DOHH2 (cell line): ENCODE measurements around the gene SUCNR1.
"Not testable (repeated sequence)": the region's sequence is repeated elsewhere in the genome, so short reads cannot be mapped to it uniquely, and the experiment has no call there.

Source experiments
- H3F3A ChIP-seq: fragments of 200-600 bp; sonication (generic), shearing (Covaris generic); 2 replicates; pipeline ENCODE4 v1.6.0; 2016; ENCODE audit warnings: antibody characterized with exemption, mild to moderate bottlenecking; ENCODE audit not compliant: control insufficient read depth, insufficient read depth
- H3K27ac ChIP-seq: fragments of 200-600 bp; sonication (generic); 2 replicates; pipeline ENCODE4 v1.5.1; 2014; ENCODE audit warnings: low read depth, mild to moderate bottlenecking, low read length, moderate library complexity
- H3K27me3 ChIP-seq: fragments of 200-600 bp; sonication (generic); 2 replicates; pipeline ENCODE4 v1.6.1; 2014; ENCODE audit warnings: mild to moderate bottlenecking, low read length, mixed read lengths; ENCODE audit not compliant: control insufficient read depth
- H3K36me3 ChIP-seq: fragments of 200-600 bp; sonication (generic); 2 replicates; pipeline ENCODE4 v1.6.1; 2014; ENCODE audit warnings: mild to moderate bottlenecking, low read length, moderate library complexity, mixed read lengths; ENCODE audit not compliant: control insufficient read depth
- H3K4me1 ChIP-seq: fragments of 200-600 bp; sonication (generic); 2 replicates; pipeline ENCODE4 v1.6.1; 2014; ENCODE audit warnings: mild to moderate bottlenecking, low read length, mixed read lengths; ENCODE audit not compliant: control insufficient read depth
- H3K4me2 ChIP-seq: fragments of 200-600 bp; sonication (generic); 2 replicates; pipeline ENCODE4 v1.6.0; 2014; ENCODE audit warnings: mild to moderate bottlenecking, low read length, moderate library complexity
- H3K4me3 ChIP-seq: fragments of 200-600 bp; sonication (generic); 2 replicates; pipeline ENCODE4 v1.5.1; 2014; ENCODE audit warnings: mild to moderate bottlenecking, low read length, mixed read lengths
- H3K79me2 ChIP-seq: fragments of 200-600 bp; sonication (generic); 2 replicates; pipeline ENCODE4 v1.6.1; 2014; ENCODE audit warnings: mild to moderate bottlenecking, low read length, mixed read lengths; ENCODE audit not compliant: control insufficient read depth
- H3K9me2 ChIP-seq: fragments of 200-600 bp; sonication (generic); replicated peaks from 2 replicates; pipeline ENCODE4 v1.6.1; 2014; ENCODE audit warnings: mild to moderate bottlenecking, low read length, mixed read lengths; ENCODE audit not compliant: control insufficient read depth
- H3K9me3 ChIP-seq: fragments of 200-600 bp; sonication (generic); 2 replicates; pipeline ENCODE4 v1.6.1; 2014; ENCODE audit warnings: antibody characterized with exemption, low read length, mixed read lengths; ENCODE audit not compliant: control insufficient read depth, insufficient read depth
- H4K20me1 ChIP-seq: fragments of 200-600 bp; sonication (generic); 2 replicates; pipeline ENCODE4 v1.6.0; 2014; ENCODE audit warnings: low read depth, mild to moderate bottlenecking, antibody characterized with exemption, low read length, moderate library complexity; ENCODE audit not compliant: control insufficient read depth, insufficient read depth
- EZH2phosphoT487 ChIP-seq: fragments of 200-600 bp; sonication (generic); IDR thresholded peaks from 2 replicates; pipeline ENCODE4 v1.6.1; 2017; ENCODE audit warnings: borderline replicate concordance, mild to moderate bottlenecking, antibody characterized with exemption, low read length, moderate library complexity, mixed read lengths
- TF ChIP-seq, protein P1 (sequence below): fragments of 200-600 bp; sonication (generic); IDR thresholded peaks from one replicate; pipeline ENCODE4 v1.5.1; 2014; ENCODE audit warnings: antibody characterized with exemption, mild to moderate bottlenecking, low read depth, low read length; ENCODE audit not compliant: poor library complexity, severe bottlenecking

Gene SUCNR1

DNA sequence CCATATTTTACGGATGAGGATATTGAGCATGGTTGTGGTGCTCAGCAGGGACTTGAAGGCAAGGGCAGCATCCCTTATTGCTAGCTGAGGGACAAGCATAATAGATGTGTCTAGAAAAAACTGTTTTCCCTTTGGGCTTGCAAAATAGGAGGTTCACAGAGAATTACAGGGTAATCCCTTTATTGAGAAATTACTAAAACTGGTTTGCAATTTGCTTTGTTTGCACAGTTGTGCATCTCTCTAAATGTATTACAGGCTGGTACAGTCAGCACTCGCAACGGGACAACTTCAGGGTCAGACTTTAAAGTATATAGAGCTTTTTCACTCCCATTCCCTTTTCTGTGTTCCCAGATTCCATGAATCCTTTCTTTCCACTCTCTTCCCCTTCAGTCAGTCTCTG, 51.3 kb downstream of the SUCNR1 start:
- Histone ChIP-seq H4K20me1 (no peaks in the 10 kb centered on the region), H3K27me3 (0 out of 2 replicates have a peak, but pooled peaks cover 3% of the 10 kb centered on the region), H3K27ac (no peak overlapping the region), H3K9me3 (no peaks in the 10 kb centered on the region), H3K9me2 (no peaks in the 10 kb centered on the region), H3K4me2 (no peak overlapping the region), H3K36me3 (no peaks in the 10 kb centered on the region), H3K79me2 (no peaks in the 10 kb centered on the region), H3K4me1 (no peaks in the 10 kb centered on the region), H3K4me3 (no peak overlapping the region), H3F3A (no peaks in the 10 kb centered on the region)
- no peak for TF ChIP-seq EZH2phosphoT487
- TF ChIP-seq, protein P1, sequence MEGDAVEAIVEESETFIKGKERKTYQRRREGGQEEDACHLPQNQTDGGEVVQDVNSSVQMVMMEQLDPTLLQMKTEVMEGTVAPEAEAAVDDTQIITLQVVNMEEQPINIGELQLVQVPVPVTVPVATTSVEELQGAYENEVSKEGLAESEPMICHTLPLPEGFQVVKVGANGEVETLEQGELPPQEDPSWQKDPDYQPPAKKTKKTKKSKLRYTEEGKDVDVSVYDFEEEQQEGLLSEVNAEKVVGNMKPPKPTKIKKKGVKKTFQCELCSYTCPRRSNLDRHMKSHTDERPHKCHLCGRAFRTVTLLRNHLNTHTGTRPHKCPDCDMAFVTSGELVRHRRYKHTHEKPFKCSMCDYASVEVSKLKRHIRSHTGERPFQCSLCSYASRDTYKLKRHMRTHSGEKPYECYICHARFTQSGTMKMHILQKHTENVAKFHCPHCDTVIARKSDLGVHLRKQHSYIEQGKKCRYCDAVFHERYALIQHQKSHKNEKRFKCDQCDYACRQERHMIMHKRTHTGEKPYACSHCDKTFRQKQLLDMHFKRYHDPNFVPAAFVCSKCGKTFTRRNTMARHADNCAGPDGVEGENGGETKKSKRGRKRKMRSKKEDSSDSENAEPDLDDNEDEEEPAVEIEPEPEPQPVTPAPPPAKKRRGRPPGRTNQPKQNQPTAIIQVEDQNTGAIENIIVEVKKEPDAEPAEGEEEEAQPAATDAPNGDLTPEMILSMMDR = no peak

DNA sequence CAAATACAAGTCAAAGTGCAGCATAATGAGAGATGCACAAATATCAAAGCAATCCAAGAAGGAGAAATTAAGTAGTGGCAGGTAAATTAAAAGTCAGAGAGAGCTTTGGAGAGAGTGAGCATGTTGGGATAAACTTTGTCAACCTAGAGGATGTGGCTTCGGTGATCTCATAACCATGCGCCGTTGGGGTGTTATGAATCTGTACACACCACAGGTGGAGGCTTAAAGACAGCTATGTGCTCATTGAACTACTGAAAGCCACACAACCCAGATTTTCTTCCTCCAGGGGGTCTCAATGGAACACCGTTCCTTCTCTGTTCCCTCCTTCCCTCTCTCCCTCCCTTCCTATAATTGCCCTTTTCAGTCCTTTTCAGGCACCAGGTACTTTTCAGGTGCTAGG, 52.0 kb downstream of the SUCNR1 start:
- Histone ChIP-seq H3K4me3 (no peak overlapping the region), H3K27ac (no peak overlapping the region), H3K27me3 (0 out of 2 replicates have a peak, but pooled peaks cover 3% of the 10 kb centered on the region), H4K20me1 (no peaks in the 10 kb centered on the region), H3K36me3 (no peaks in the 10 kb centered on the region), H3K4me1 (no peaks in the 10 kb centered on the region), H3F3A (no peaks in the 10 kb centered on the region), H3K9me2 (no peaks in the 10 kb centered on the region), H3K79me2 (no peaks in the 10 kb centered on the region), H3K4me2 (no peak overlapping the region), H3K9me3 (no peaks in the 10 kb centered on the region)
- TF ChIP-seq EZH2phosphoT487 = no peak

DNA sequence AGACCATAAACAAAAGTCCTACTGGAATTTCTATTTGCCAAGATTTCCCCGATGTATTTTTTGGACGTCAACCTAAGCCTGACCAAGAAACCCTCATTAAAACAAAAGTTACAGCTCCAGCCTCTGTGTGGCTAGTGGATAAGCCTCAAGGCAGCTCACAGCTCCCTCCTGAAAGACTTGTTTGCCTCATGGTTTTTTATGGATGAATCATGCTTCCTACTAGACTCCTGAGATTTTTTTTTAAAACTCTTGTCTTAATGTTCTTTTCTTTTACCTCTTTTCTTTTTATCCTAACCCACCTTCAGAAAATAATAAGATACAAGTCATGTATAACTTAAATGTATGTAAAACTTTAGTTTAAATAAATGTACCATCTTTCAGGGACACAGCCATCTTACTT, 52.4 kb downstream of the SUCNR1 start:
- no peaks in the 10 kb centered on the region for H3K4me1 ChIP-seq
- H4K20me1 ChIP-seq = no peaks in the 10 kb centered on the region
- no peaks in the 10 kb centered on the region for H3F3A ChIP-seq
- H3K9me2 ChIP-seq = no peaks in the 10 kb centered on the region
- TF ChIP-seq, protein P1 = no peak
- no peak for TF ChIP-seq EZH2phosphoT487
- no peaks in the 10 kb centered on the region for H3K9me3 ChIP-seq
- no peak overlapping the region for H3K27ac ChIP-seq
- H3K4me2 ChIP-seq = no peak overlapping the region
- no peaks in the 10 kb centered on the region for H3K36me3 ChIP-seq
- no peak overlapping the region for H3K4me3 ChIP-seq
- H3K27me3 ChIP-seq = 0 out of 2 replicates have a peak, but pooled peaks cover 3% of the 10 kb centered on the region
- H3K79me2 ChIP-seq = no peaks in the 10 kb centered on the region

DNA sequence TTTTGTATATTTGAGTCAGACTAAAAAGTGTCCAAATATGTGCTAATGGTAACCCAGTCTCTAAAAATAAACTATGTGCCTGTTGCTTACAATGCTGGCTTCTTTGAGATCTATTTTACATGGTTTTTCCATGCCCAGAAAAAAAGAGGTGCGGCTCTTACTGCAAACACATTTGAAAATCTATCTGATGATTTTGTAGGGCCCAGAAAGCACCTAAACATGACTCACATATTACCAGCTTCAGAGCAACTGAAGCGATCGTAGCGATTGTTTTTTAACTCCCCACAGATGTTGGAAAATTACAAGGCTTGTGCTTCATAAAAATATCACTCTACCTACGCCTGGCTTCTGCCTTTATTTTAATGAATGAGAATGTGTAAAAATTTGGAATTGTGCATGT, 53.5 kb downstream of the SUCNR1 start:
- H3K27ac ChIP-seq = no peak overlapping the region
- H3K4me3 ChIP-seq = no peak overlapping the region
- H3K27me3 ChIP-seq = 0 out of 2 replicates have a peak, but pooled peaks cover 3% of the 10 kb centered on the region

DNA sequence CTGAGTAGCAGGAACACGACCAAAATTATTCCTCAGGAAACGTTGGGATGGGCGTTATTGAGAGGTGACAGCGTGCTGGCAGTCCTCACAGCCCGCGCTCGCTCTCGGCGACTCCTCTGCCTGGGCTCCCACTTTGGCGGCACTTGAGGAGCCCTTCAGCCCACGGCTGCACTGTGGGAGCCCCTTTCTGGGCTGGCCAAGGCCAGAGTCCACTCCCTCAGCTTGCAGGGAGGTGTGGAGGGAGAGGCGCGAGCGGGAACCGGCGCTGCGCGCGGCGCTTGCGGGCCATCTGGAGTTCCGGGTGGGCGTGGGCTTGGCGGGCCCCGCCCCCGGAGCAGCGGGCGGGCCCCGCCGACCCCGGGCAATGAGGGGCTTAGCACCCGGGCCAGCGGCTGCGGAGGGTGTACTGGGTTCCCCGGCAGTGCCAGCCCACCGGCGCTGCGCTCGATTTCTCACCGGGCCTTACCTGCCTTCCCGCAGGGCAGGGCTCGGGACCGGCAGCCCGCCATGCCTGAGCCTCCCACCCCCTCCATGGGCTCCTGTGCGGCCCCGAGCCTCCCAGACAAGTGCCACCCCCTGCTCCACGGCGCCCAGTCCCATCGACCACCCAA, 54.6 kb downstream of the SUCNR1 start:
- H3F3A ChIP-seq, H3K36me3 ChIP-seq, H3K27ac ChIP-seq, H3K79me2 ChIP-seq, H3K9me2 ChIP-seq, H3K4me1 ChIP-seq, H4K20me1 ChIP-seq, H3K27me3 ChIP-seq, H3K4me3 ChIP-seq, H3K9me3 ChIP-seq, H3K4me2 ChIP-seq: not testable (repeated sequence)

More for the DNA sequence above, 53.5 kb downstream of the SUCNR1 start:
- Histone ChIP-seq H4K20me1 (no peaks in the 10 kb centered on the region), H3K9me2 (no peaks in the 10 kb centered on the region), H3K79me2 (no peaks in the 10 kb centered on the region), H3K4me1 (no peaks in the 10 kb centered on the region), H3K36me3 (no peaks in the 10 kb centered on the region), H3K9me3 (no peaks in the 10 kb centered on the region), H3F3A (no peaks in the 10 kb centered on the region), H3K4me2 (no peak overlapping the region)
- no peak for TF ChIP-seq EZH2phosphoT487
- TF ChIP-seq, protein P1 = no peak
